GM12892 (cell line): ENCODE data around the gene PPP1R12C.

Source experiments
- POLR2A ChIP-seq: IDR thresholded peaks from 2 replicates; pipeline ENCODE4 v1.6.1; 2011; ENCODE audit warnings: low read depth, low read length, control low read depth
- TAF1 ChIP-seq: IDR thresholded peaks from 2 replicates; pipeline ENCODE4 v1.6.1; 2011; ENCODE audit warnings: low read depth, mild to moderate bottlenecking, control low read depth, low read length, borderline replicate concordance

- TF ChIP-seq POLR2A (no peak), TAF1 (no peak)
Observed at GRCh38 chr19:55088021-55088451, 29.4 kb downstream of the PPP1R12C start.
